Amygdala (tissue), 56 donors: Measurements from ENCODE around the gene RGS9.

Experiments used
- DNase-seq, 56 donors: peaks; one replicate each; lab custom pipeline; 2025; lab: John Stamatoyannopoulos, UW

RGS9 gene

DNA sequence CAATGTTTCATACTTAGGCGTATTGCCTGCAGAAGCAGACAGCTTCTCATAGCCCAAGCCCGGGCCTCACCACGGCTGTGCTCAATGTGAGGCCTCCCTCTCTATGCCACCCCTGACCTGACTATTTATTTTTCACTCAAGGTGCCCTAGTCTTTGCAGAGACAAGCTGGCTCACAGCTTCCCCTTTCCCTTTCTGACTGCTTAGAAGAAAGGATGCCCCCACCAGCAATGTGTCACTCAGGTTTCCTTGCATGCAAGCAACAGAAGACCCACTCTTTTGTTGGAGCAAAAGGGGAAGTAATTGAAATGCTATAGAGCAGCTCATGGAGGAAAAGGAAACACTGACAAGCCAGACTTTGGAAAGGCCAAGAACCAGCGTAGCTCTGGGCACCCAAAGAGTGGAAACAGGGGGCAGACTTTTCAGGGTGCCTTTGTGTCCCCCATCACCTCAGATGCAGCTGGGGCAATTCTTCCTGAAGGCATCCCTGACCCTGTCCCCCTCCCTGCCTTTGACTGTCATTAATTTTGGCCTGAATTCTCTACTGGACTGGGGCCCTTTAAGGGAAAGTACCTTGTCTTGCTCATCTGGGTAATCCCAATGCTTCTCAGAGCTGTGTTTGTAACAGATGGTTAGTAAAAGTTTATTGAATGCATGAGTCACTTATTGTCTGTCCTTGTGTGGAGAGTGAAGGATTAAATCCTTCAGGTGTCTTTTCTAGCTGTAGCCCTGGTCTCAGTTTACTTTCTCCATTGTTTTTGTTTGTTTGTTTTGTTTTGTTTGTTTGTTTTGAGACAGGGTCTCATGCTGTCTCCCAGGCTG, 17.8 kb downstream of the RGS9 start:
- DNase-seq = no peak

DNA sequence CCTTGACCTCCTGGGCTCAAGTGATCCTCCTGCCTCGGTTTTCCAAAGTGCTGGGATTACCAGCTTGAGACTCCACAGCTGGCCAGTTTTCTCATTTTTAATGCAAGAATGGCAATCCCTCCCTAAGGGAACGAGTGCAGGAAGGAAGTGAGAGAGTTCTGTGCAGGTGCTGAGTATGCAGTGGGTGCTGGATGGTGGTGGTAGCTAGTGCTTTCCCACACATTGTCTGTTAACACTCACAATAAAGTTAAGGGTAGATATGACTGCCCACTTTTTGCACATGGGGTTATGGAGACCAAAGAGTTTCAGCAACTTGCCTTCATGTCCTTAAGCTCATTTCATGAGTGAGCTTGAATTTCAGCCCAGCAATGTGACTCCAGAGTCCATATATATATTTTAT, 18.5 kb downstream of the RGS9 start:
- no peak for DNase-seq

GRCh38 chr17:65156185-65156834, 19.1 kb downstream of the RGS9 start:
- DNase-seq = no peak

GRCh38 chr17:65156835-65157565, 19.8 kb downstream of the RGS9 start:
- DNase-seq = no peak

DNA sequence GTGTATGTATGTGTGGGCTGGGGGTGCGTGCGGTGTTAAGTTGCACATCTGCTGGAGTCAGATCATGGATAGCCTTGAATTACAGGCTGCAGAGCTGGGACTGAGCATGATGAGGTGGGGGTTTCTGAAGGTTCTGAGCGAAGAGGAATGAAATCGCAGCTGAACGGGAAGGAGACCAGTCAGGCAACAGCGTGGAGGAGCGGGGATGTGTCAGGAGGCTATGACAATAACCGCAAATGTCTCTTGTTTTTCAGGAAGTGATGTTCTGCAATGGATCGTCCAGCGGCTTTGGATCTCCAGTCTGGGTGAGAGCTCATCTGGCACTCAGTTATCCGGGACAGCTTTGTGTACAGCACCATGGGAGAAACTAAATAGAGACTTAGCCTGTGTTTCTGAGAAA, 20.9 kb downstream of the RGS9 start:
- DNase-seq = no peak

- no peak for DNase-seq
Observed at GRCh38 chr17:65158622-65159021, 21.5 kb downstream of the RGS9 start.

GRCh38 chr17:65160516-65160915, 23.3 kb downstream of the RGS9 start:
- no peak for DNase-seq

DNA sequence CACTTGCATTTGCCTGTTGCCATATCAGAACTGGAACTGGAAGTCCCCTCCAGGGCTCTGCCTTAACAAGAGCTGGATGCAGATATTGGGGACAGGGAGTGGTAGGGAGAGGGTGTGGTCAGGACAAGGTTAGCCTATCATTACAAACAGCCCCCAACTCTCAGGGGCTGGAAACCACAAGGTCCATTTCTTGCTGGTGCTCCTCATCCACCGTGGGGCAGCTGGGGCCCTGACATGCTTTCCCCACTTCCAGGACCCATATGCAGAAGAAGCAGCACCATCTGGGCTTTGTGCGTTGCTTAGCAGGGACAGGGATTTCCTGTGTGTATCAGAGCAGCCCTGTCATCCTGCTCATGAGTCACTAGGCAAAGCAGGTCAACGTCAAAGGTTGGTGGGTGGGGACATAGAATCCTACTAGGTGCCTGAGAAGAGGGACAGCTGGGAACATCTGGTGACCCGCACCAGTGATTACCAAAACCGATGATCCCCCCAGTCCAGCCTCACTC, 26.9 kb downstream of the RGS9 start:
- DNase-seq = no peak

GRCh38 chr17:65166787-65167186, 29.6 kb downstream of the RGS9 start:
- DNase-seq = no peak

DNA sequence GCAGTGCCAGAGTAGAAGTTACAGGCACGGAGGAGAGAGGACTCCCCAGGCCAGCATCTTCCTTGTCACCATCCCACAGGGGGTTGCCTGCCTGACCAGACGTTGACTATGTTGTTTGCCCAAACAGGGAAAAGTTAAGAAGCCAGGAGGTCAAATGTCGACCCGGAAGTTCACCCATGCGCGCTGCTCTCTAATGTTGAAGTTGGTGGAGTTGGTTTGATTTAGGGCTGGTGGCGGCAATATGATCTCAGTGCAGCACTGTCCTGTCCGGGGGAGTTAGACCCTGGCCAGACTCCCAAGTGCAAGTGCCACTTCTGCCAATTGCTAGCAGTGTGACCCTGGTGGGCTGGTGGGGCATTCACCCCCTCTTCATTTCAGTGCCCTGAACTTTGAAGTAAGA, 30.4 kb downstream of the RGS9 start:
- DNase-seq = no peak

GRCh38 chr17:65169691-65170090, 32.5 kb downstream of the RGS9 start:
- DNase-seq = no peak

DNA sequence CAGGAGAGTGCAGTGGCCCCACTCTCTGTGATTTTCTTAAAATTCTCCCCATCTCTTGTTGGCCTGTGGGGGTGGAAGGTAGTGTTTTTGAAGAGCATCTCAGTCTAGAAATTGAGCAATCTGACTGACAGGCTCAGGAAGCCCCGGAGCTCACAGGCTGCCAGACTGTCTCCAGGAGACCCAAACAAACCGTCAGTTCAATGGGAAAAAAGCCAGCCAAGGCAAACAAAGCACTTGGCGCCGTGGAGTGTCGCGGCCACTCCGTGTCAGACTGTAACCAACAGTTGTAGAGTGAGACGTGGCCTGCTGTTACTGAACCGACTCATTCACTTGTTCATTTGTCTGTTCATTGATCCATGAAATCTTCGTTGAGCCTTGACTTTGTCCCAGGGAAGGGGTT, 33.7 kb downstream of the RGS9 start:
- peak in 2 of 56 donors; percentile 3 to 7 for DNase-seq

GRCh38 chr17:65171752-65172151, 34.6 kb downstream of the RGS9 start:
- no peak for DNase-seq

DNA sequence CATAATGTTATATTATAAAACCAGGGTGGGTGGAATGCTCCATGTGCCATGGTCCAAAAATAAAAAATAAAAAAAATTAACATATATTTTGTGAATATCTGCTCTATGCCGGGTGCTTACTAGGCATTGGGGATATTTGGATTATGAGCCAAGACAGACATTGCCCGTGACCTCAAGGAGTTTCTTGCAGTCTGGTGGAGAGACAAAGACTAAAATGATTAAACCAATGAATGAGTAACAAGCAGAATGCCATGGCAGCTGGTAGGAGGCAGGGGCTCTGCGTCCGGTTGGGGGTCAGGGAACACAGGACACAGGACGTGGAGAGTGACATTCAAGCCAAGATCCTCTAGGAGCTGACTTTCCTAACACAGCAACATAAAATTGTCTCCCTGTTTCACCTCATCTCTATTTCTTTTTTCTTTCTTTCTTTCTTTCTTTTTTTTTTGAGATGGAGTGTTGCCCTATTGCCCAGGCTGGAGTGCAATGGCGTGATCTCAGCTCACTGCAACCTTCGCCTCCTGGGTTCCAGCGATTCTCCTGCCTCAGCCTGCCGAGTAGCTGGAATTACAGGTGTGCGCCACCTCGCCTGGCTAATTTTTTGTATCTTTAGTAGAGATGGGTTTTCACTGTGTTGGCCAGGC, 35.4 kb downstream of the RGS9 start:
- no peak for DNase-seq

- peak in 2 of 56 donors; percentile 22 to 26 for DNase-seq
Observed at GRCh38 chr17:65173284-65173793, 36.2 kb downstream of the RGS9 start.

GRCh38 chr17:65173976-65174683, 37.0 kb downstream of the RGS9 start:
- DNase-seq = no peak

- DNase-seq = no peak
Observed at GRCh38 chr17:65174974-65175373, 37.8 kb downstream of the RGS9 start.

DNA sequence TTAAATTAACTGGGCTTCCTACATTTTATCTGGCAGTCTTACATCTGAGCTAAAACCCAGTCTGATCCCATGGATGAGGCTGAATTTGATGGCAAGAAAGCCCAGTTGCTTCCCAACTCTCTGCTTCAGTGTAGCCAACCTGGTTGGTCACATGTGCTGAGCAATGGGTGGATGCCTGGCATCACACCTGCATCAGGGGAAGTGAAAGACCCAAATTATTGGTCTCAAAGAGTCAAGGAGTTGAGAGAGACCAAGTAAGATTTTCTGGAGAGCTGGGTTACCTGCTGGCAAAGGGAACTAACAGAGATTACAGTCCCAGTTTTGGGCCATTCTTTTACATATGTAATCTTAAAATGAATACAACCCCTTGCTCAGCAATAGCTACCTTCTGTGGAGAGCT, 38.8 kb downstream of the RGS9 start:
- DNase-seq = no peak

GRCh38 chr17:65176646-65177409, 39.7 kb downstream of the RGS9 start:
- no peak for DNase-seq
